Measurements from ENCODE around the gene SALL2. TPM values are rescaled to one million over a fixed set of nuclear protein-coding genes. Genes with fewer than 3 reads are reported as not detected.

SALL2 gene
- total RNA-seq, 1 experiment from 2014 or later = 0.47 TPM

GRCh38 chr14:21528381-21529348 lies 2.5 kb upstream of the SALL2 start:
- Histone ChIP-seq H4K20me1 (ENCODE audit: insufficient read depth) (no peaks in the 10 kb centered on the region), H3K9me3 (ENCODE audit: control insufficient read depth in 1 of 2, insufficient read depth in 1 of 2, low read depth in 1 of 2, low read length in 2 of 2) (no peaks in the 10 kb centered on the region), H3K9ac (ENCODE audit: low read length) (no peak overlapping the region), H3K79me2 (ENCODE audit: insufficient read depth, low read length) (no peaks in the 10 kb centered on the region), H3K36me3 (ENCODE audit: control insufficient read depth in 1 of 2, insufficient read depth in 2 of 2, low read length in 2 of 2) (no peaks in the 10 kb centered on the region), H3K27ac (ENCODE audit: low read depth, low read length) (no peak overlapping the region), H3K4me2 (ENCODE audit: low read length) (no peak overlapping the region), H3K4me1 (ENCODE audit: control insufficient read depth in 1 of 2, insufficient read depth in 2 of 2, low read length in 2 of 2) (peaks cover 0 to 5% of the 10 kb centered on the region in 2 experiments; a peak in 1 of 4 replicates), H2AFZ (ENCODE audit: low read depth, low read length, poor library complexity, severe bottlenecking) (no peak overlapping the region), H3K9me2 (ENCODE audit: insufficient read depth) (no peaks in the 10 kb centered on the region), H3K27me3 (ENCODE audit: insufficient read depth, low read length) (no peaks in the 10 kb centered on the region), H3K4me3 (replicated peaks in 1 of 2; ENCODE audit: low read depth in 1 of 2, low read length in 2 of 2) (no peak overlapping the region)
- ATAC-seq (no peak), DNase-seq (ENCODE audit: low read depth, low spot score) (no peak)
- CTCF ChIA-PET = no interaction called here
- RAD21 ChIA-PET (ENCODE audit: low non-redundant PET in 1 of 2, low total read pairs in 2 of 2, uncharacterized antibody in 2 of 2, unreplicated experiment in 2 of 2) = no interaction called here
- intact Hi-C loops (cut with micrococcal nuclease) = no loop called here
- TF ChIP-seq SP1 (IDR thresholded peaks at IDR 0.05; ENCODE audit: low read depth) = no peak
- no peak for TF ChIP-seq EZH2phosphoT487 (IDR thresholded peaks at IDR 0.05; ENCODE audit: borderline replicate concordance)
- TF ChIP-seq SRF (IDR thresholded peaks at IDR 0.05; ENCODE audit: low read depth) = no peak
- no peak for TF ChIP-seq JUND (IDR thresholded peaks at IDR 0.05)
- TF ChIP-seq EZH2 (IDR thresholded peaks at IDR 0.05) = no peak
- TF ChIP-seq MAX (IDR thresholded peaks at IDR 0.05) = no peak
- no peak for TF ChIP-seq ELF1 (IDR thresholded peaks at IDR 0.05; ENCODE audit: borderline replicate concordance, low read depth)
- no peak for TF ChIP-seq CBX3 (IDR thresholded peaks at IDR 0.05; ENCODE audit: low read depth)
- TF ChIP-seq SIN3A (IDR thresholded peaks at IDR 0.05; ENCODE audit: low read depth) = no peak
- no peak for TF ChIP-seq RAD21 (IDR thresholded peaks at IDR 0.05; ENCODE audit: low read depth)
- no peak for TF ChIP-seq FOSL1 (IDR thresholded peaks at IDR 0.05; ENCODE audit: low read depth)
- no peak for TF ChIP-seq REST (IDR thresholded peaks at IDR 0.05; ENCODE audit: low read depth)
- TF ChIP-seq EGR1 (IDR thresholded peaks at IDR 0.05; ENCODE audit: low read depth) = no peak
- POLR2A ChIA-PET = no interaction called here
- no TSS peak for BruUV-seq (replicated peaks)

Measured in HCT116 (cell line).